Ureter (tissue), 1 donor: ENCODE results near the gene ERICH2. TPM values are rescaled to one million over a fixed set of nuclear protein-coding genes. Genes with fewer than 3 reads are reported as not detected.

Source experiments
- DNase-seq: peaks from one replicate; pipeline ENCODE4 v3.0.0-alpha.2; 2020; ENCODE audit warnings: low spot score
- total RNA-seq: library from RNA; stranded (reverse); gene quantifications from one replicate; pipeline ENCODE4 v1.2.4, GENCODE V29; 2023
- donor health status: DM: yes; HTN: yes; CAD: no.

The ERICH2 gene
- total RNA-seq, 1 donor from 2014 or later: 1.4 TPM

DNA sequence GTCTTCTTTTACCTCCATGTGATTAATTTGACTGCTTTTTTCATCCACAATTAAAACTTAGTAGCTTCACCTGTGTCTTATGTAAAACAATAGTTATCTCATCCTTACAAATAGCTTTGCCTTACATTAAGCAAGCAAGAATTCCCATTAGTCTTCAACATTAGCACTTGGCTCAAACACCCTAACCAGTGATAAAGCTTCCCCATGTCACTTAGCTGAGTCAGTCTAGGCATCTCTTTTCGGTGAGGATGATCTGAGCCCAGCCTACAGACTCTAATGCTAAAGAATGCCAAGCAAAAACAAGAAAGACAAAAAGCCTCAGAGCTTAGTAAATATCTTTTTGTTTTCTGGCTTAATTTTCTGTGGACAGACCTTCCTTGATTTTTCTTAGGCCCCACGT, 72.6 kb downstream of the ERICH2 start:
- DNase-seq: no peak

DNA sequence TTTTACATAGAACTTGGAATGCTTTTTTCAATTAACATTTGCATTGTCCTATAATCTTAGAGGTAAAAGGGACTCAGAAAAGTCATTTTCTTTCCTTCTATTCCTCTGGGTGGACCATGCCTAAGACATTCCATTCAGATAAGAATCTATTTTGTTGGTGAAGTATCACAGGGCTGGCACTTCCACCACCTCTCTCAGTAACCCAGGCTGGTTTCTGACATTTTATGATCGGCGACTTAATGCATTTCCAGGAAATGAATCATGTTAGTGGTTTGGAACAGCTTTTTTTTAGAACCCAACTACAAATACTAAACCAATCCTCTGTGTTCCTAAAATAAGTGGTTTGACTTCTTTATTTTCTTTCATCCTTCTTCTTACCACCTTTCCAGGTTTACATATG, 73.5 kb downstream of the ERICH2 start:
- DNase-seq: no peak

DNA sequence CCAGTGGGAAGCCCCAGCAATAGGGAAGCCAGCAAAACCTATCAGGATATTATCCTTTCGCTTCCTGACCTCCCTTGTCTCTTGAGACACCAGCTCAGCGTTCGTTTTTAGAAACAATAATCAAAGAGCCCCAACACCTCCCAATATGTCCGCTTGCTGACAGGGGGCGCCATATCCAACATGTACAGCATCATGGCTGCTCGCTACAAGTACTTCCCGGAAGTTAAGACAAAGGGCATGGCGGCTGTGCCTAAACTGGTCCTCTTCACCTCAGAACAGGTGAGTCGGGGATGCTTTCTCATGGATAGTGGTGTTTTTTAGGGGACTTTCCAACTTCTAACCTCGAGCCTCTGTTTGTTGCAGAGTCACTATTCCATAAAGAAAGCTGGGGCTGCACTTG, 75.2 kb downstream of the ERICH2 start:
- DNase-seq: no peak

DNA sequence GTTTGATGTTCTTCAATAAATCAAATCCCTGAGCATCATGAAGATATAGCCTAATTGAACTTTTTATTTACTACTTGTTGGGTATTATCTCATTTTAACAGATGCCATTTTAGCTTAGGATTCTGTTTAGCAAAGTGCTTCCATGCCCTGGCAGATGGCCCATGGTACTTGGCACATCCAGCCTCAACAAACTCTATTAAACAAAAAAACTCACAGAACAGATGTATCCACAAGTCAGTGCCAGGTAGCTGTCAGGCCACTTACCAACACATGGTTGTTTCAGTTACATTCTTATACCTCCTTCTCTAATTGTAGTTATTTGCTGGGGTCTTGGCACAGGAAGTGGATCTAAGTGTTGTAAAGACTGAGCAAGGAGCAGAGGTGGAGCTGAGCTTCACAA, 76.1 kb downstream of the ERICH2 start:
- DNase-seq: no peak

DNA sequence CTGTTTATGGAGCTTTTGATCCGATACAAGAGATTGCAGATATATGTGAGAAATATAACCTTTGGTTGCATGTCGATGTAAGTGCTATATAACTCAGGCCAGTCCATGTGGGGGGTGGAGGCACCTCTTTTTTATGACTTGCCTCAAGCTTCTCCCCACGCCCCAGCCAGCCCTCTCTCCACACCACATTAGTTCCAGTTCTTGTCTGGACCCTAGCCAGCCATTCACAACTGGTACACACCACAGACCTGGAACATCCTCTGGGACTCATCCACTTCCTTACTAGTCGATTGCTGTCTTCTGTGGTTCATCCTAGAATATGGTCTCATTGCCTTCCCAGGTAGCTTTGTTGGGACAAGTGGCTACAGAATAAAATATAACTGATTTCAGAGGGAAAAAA, 77.5 kb downstream of the ERICH2 start:
- no peak for DNase-seq

Other genes with a start within 250 kb of the ERICH2 start
- 2.3 TPM for gene SP5, start 55.0 kb upstream of the ERICH2 start, total RNA-seq
- gene GAD1, start 46.5 kb downstream of the ERICH2 start, total RNA-seq: 0.57 TPM
- gene GORASP2, start 158.9 kb downstream of the ERICH2 start, total RNA-seq: 94.8 TPM